SK-N-SH treated with all-trans-retinoic acid at 6 μM for 48 hours (cell line): ENCODE measurements around the gene ANKS6.

Experiments used
- ATAC-seq: fragments of 200-7000 bp; cut with Tn5 transposase; 3 replicates; pipeline ENCODE4 v1.9.1; 2020; ENCODE audit warnings: mild to moderate bottlenecking, moderate library complexity
- BACH2 ChIP-seq: fragments of 250-450 bp; sonication (Bioruptor Pico); IDR thresholded peaks from 2 replicates; pipeline ENCODE4 v1.9.0; 2021; ENCODE audit warnings: mild to moderate bottlenecking, borderline replicate concordance
- CSDC2 ChIP-seq: fragments of 250-450 bp; sonication (Bioruptor Pico); IDR thresholded peaks from 2 replicates; pipeline ENCODE4 v1.5.0; 2020; ENCODE audit warnings: mild to moderate bottlenecking, moderate library complexity
- ESRRG ChIP-seq: fragments of 250-450 bp; sonication (Bioruptor Pico); IDR thresholded peaks from 2 replicates; pipeline ENCODE4 v1.6.1; 2021; ENCODE audit warnings: mild to moderate bottlenecking
- GLIS3 ChIP-seq: fragments of 250-450 bp; sonication (Bioruptor Pico); IDR thresholded peaks from 2 replicates; pipeline ENCODE4 v1.5.0; 2020; ENCODE audit warnings: mild to moderate bottlenecking, moderate library complexity
- ISL1 ChIP-seq: fragments of 250-450 bp; sonication (Bioruptor Pico); IDR thresholded peaks from 2 replicates; pipeline ENCODE4 v2.1.2; 2022; ENCODE audit warnings: mild to moderate bottlenecking, moderate library complexity
- OSR1 ChIP-seq: fragments of 250-450 bp; sonication (Bioruptor Pico); IDR thresholded peaks from 2 replicates; pipeline ENCODE4 v1.8.0; 2022; ENCODE audit warnings: moderate library complexity, mild to moderate bottlenecking, inconsistent platforms
- PPARA ChIP-seq: fragments of 250-450 bp; sonication (Bioruptor Pico); IDR thresholded peaks from 2 replicates; pipeline ENCODE4 v1.5.0; 2020; ENCODE audit warnings: mild to moderate bottlenecking, borderline replicate concordance
- RARB ChIP-seq: fragments of 250-450 bp; sonication (Bioruptor Pico); IDR thresholded peaks from 2 replicates; pipeline ENCODE4 v1.8.0; 2021; ENCODE audit warnings: mild to moderate bottlenecking, moderate library complexity
- SNAI2 ChIP-seq: fragments of 250-450 bp; sonication (Bioruptor Pico); IDR thresholded peaks from 2 replicates; pipeline ENCODE4 v1.5.0; 2020; ENCODE audit warnings: mild to moderate bottlenecking, moderate library complexity
- TOX ChIP-seq: fragments of 250-450 bp; sonication (Bioruptor Pico); IDR thresholded peaks from 2 replicates; pipeline ENCODE4 v1.8.0; 2021; ENCODE audit warnings: mild to moderate bottlenecking, moderate library complexity, borderline replicate concordance
- ZC3H10 ChIP-seq: fragments of 250-450 bp; sonication (Bioruptor Pico); IDR thresholded peaks from 2 replicates; pipeline ENCODE4 v1.5.1; 2021; ENCODE audit warnings: mild to moderate bottlenecking, moderate library complexity
- ZFP30 ChIP-seq: fragments of 450-650 bp; formaldehyde crosslinking; IDR thresholded peaks from 2 replicates; pipeline ENCODE4 v1.5.0; 2022; ENCODE audit warnings: mild to moderate bottlenecking, moderate library complexity
- ZNF565 ChIP-seq: fragments of 450-650 bp; formaldehyde crosslinking; conservative IDR thresholded peaks from 2 replicates; pipeline ENCODE4 v1.5.0; 2020; ENCODE audit warnings: low read depth, mild to moderate bottlenecking, moderate library complexity
- ZNF70 ChIP-seq: fragments of 450-650 bp; formaldehyde crosslinking; IDR thresholded peaks from 2 replicates; pipeline ENCODE4 v1.5.0; 2020; ENCODE audit warnings: mild to moderate bottlenecking, moderate library complexity
- ZNF8 ChIP-seq: fragments of 450-650 bp; formaldehyde crosslinking; IDR thresholded peaks from 2 replicates; pipeline ENCODE4 v1.5.0; 2020; ENCODE audit warnings: mild to moderate bottlenecking, moderate library complexity
- TF ChIP-seq, protein P1 (sequence below): fragments of 250-450 bp; sonication (Bioruptor Pico); IDR thresholded peaks from 2 replicates; pipeline ENCODE4 v1.5.1; 2021; ENCODE audit warnings: mild to moderate bottlenecking, moderate library complexity
- TF ChIP-seq, protein P2 (sequence below): fragments of 250-450 bp; sonication (Bioruptor Pico); IDR thresholded peaks from 2 replicates; pipeline ENCODE4 v1.8.0; 2020; ENCODE audit warnings: mild to moderate bottlenecking, moderate library complexity, borderline replicate concordance
- TF ChIP-seq, protein P3 (sequence below): fragments of 250-450 bp; sonication (Bioruptor Pico); IDR thresholded peaks from 2 replicates; pipeline ENCODE4 v1.8.0; 2021; ENCODE audit warnings: low read depth, mild to moderate bottlenecking, moderate library complexity, borderline replicate concordance
- TF ChIP-seq, protein P4 (sequence below): fragments of 250-450 bp; sonication (Bioruptor Pico); IDR thresholded peaks from 2 replicates; pipeline ENCODE4 v1.5.0; 2020; ENCODE audit warnings: mild to moderate bottlenecking, moderate library complexity

ANKS6 gene

DNA sequence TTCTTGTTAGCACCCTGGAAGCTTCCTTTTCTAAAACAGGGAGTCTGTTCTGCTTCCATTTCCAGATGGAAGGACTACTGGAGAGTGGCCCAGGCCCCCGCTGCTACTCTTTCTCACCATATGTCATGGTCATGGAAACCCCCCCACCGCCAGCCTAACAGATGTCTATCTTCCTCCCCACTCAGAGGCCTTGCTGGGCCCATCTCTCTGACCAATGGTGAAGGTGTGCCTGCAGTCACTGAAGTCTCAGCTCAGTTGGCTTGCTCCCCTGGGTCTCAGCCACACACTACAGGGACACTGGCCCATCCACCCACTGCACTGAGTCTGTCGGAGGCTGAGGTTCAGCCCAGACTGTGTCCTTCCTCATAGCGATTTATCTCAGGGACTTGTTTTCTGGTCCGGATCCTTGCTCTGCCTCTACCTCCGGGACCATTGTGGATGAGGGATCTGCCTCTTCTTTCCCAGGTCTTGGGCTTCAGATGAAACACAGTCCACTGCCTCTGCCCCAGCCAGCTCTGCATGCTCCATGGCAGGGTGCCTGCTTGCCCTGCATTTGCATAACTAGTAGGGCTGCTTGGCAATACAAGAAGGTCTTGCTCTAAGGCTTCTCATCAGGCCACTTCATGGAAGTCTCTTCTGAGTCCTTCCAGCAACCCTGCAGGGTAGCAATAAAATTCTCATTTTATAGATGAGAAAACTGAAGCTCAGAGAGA lies 42.0 kb upstream of the ANKS6 start:
- TF ChIP-seq BACH2 (CRISPR knock-in tag) (no peak), ZFP30 (no peak), SNAI2 (no peak), CSDC2 (CRISPR knock-in tag) (no peak), PPARA (CRISPR knock-in tag) (no peak), ZC3H10 (CRISPR knock-in tag) (no peak), ISL1 (CRISPR knock-in tag) (no peak), GLIS3 (CRISPR knock-in tag) (no peak), OSR1 (CRISPR knock-in tag) (no peak)
- TF ChIP-seq, protein P1, sequence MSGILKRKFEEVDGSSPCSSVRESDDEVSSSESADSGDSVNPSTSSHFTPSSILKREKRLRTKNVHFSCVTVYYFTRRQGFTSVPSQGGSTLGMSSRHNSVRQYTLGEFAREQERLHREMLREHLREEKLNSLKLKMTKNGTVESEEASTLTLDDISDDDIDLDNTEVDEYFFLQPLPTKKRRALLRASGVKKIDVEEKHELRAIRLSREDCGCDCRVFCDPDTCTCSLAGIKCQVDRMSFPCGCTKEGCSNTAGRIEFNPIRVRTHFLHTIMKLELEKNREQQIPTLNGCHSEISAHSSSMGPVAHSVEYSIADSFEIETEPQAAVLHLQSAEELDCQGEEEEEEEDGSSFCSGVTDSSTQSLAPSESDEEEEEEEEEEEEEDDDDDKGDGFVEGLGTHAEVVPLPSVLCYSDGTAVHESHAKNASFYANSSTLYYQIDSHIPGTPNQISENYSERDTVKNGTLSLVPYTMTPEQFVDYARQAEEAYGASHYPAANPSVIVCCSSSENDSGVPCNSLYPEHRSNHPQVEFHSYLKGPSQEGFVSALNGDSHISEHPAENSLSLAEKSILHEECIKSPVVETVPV (CRISPR knock-in tag), result no peak
- TF ChIP-seq, protein P2, sequence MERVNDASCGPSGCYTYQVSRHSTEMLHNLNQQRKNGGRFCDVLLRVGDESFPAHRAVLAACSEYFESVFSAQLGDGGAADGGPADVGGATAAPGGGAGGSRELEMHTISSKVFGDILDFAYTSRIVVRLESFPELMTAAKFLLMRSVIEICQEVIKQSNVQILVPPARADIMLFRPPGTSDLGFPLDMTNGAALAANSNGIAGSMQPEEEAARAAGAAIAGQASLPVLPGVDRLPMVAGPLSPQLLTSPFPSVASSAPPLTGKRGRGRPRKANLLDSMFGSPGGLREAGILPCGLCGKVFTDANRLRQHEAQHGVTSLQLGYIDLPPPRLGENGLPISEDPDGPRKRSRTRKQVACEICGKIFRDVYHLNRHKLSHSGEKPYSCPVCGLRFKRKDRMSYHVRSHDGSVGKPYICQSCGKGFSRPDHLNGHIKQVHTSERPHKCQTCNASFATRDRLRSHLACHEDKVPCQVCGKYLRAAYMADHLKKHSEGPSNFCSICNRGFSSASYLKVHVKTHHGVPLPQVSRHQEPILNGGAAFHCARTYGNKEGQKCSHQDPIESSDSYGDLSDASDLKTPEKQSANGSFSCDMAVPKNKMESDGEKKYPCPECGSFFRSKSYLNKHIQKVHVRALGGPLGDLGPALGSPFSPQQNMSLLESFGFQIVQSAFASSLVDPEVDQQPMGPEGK (CRISPR knock-in tag), result no peak
- no peak for ATAC-seq

DNA sequence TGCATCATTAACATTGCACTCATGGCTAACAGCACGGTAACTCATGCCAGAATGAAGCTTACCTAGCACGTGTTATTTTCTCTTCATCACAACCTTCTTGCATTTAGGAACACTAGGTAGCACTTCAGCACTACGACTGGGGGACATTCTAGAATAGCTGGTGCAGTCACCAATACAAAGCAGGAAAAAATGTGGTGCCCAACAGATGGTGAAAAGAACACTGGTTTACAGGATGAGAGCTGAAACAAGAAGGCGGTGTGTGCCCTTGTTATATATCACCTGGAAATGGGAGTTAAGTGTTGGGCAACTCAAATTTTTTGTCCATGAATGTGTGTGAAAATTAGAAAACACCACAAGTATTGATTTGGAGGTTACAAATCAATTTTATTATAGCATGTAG lies 41.2 kb upstream of the ANKS6 start:
- no peak for ATAC-seq
- TF ChIP-seq ZNF8 (CRISPR knock-in tag) (no peak), ZNF565 (CRISPR knock-in tag) (no peak), SNAI2 (no peak), ESRRG (CRISPR knock-in tag) (no peak), ZNF70 (no peak)
- TF ChIP-seq, protein P3, sequence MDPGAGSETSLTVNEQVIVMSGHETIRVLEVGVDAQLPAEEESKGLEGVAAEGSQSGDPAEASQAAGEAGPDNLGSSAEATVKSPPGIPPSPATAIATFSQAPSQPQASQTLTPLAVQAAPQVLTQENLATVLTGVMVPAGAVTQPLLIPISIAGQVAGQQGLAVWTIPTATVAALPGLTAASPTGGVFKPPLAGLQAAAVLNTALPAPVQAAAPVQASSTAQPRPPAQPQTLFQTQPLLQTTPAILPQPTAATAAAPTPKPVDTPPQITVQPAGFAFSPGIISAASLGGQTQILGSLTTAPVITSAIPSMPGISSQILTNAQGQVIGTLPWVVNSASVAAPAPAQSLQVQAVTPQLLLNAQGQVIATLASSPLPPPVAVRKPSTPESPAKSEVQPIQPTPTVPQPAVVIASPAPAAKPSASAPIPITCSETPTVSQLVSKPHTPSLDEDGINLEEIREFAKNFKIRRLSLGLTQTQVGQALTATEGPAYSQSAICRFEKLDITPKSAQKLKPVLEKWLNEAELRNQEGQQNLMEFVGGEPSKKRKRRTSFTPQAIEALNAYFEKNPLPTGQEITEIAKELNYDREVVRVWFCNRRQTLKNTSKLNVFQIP, result no peak
- TF ChIP-seq, protein P2 (CRISPR knock-in tag), result no peak
- TF ChIP-seq, protein P4, sequence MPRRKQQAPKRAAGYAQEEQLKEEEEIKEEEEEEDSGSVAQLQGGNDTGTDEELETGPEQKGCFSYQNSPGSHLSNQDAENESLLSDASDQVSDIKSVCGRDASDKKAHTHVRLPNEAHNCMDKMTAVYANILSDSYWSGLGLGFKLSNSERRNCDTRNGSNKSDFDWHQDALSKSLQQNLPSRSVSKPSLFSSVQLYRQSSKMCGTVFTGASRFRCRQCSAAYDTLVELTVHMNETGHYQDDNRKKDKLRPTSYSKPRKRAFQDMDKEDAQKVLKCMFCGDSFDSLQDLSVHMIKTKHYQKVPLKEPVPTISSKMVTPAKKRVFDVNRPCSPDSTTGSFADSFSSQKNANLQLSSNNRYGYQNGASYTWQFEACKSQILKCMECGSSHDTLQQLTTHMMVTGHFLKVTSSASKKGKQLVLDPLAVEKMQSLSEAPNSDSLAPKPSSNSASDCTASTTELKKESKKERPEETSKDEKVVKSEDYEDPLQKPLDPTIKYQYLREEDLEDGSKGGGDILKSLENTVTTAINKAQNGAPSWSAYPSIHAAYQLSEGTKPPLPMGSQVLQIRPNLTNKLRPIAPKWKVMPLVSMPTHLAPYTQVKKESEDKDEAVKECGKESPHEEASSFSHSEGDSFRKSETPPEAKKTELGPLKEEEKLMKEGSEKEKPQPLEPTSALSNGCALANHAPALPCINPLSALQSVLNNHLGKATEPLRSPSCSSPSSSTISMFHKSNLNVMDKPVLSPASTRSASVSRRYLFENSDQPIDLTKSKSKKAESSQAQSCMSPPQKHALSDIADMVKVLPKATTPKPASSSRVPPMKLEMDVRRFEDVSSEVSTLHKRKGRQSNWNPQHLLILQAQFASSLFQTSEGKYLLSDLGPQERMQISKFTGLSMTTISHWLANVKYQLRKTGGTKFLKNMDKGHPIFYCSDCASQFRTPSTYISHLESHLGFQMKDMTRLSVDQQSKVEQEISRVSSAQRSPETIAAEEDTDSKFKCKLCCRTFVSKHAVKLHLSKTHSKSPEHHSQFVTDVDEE (CRISPR knock-in tag), result no peak

DNA sequence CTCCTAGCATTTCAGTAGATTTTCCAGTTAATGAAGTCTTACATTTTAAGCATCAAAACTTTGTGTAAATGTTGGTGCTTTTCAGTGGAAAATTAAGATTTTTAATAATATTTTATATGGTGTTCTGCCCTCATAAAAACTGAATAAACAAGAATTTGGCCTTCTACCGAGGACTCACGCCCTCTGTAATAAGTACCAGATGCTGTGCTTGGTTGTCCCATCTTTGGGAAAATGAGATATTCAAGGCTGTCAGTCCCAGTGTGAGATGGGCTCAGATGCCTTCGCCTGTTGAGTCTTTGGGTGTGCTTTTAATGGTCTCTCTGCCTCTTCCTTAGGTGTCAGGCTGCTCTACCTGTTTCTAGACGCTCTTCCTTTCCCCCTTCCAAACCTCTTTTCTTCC lies 39.9 kb upstream of the ANKS6 start:
- no peak for TF ChIP-seq ZFP30
- TF ChIP-seq, all 23 proteins: peak for 0
- ATAC-seq, result no peak

DNA sequence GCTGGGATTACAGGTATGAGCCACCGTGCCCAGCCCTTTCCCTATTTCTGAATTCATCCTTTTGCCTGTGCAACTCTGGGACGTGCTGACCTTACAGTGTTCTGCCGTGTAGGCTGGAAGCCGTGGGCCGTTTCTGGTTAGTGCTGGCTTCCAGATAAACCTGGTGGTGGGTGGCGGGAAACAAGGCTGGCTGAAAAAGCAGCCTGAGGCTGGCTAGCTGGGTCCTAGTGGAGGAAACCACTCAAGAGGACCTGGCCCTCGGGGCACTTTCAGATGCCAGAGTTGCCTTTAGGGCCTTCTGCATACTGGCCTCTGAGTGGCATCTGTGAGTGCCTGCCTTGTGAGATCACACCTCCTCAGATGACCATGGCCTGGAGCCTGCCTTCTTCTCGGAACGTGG lies 38.0 kb upstream of the ANKS6 start:
- no peak for ATAC-seq

More for the DNA sequence above, 38.0 kb upstream of the ANKS6 start:
- no peak for TF ChIP-seq RARB (CRISPR knock-in tag)
- no peak for TF ChIP-seq ESRRG (CRISPR knock-in tag)
- TF ChIP-seq ZFP30, result no peak
- TF ChIP-seq BACH2 (CRISPR knock-in tag), result no peak
- no peak for TF ChIP-seq TOX (CRISPR knock-in tag)
